CD4-positive, alpha-beta T cell treated with Interleukin-15 for 4 hours (primary cell): ENCODE measurements around the gene GPATCH2.

Source experiments
- DNase-seq: peaks from one replicate; pipeline ENCODE4 v3.0.0-alpha.2; 2020; ENCODE audit warnings: low spot score

GPATCH2 gene

DNA sequence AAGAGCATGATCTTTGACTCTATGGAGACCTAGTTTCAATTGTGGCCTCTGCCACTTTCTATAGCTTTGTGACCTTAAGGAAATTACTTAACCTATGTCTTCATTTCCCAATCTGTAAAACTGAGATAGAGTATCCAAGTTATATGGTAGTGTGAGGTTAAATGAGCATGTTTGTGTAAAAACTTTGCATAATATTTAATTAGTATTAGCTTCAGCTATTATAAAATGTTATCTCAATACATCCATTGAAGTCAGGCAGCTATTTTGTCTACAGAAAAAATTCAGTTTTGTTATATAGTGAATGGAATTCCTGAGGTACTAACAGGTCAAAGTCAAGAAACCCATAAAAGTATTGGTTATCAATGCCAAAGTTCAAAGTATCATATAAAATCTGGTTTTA, 53.6 kb downstream of the GPATCH2 start:
- no peak for DNase-seq

DNA sequence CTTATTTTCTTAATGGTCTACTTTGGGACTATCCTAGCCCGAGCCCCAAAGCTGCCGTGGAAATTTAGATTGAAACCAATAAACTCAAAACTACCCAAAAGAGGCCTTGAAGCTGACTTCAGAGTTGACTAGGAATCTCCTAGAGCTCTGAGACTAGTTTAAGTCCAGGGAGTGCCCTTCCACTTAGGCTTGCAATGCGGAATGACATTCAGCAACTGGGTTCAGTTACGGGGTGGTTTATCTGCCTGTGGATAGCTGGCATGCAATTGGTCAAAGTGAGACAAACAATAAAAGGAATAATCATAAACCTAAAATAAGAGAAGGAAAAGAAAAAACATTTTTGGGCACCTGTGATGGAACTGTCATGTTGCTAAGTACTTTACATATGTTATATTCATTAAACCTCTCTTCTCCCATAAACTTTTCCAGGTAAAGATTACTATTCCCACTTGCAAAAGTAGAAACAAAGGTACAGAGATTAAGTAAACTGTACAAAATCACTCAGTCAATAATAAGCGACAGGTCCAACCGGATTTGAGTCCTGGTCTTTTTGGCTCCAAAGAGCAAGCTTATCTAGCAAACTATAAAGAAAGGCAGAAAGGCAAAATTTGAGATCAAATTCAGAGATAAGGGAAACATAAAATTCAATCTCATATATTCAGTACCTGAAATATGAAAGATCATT, 56.5 kb downstream of the GPATCH2 start:
- DNase-seq = no peak

DNA sequence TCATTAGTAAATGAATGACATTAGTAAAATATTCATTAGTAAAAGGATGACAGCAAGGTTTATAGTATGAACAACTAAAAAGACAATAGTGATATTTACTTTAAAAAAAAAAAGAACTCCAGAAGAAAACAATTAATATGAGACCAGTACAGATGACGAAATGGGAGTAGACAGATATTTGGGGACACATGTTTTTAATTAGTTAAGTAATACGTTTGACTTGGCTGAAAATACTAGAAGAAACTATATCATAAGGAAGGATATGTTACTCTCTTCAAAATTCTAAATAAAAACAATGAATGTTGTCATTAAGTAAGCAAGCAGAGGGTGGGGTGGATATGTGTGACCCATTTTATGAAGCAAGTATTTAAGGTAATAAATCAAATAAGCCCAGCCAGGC, 61.9 kb downstream of the GPATCH2 start:
- DNase-seq = no peak

DNA sequence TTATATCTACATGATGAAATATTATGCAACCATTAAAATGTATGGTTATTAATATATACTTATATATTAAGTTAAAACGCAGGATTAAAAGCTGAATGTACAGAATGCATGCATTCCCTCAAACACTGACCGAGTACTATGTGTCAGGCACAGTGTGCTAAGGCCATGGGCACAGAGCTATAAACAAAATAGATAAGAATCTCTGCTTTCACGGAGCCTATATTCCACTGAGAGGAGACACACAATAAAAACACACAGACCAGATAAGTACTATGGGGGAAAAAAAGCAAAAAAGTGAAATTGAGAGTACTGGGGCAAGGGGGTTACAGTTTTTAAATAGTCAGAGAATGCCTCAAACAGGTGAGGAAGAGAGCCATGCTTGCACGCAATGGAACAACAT, 62.7 kb downstream of the GPATCH2 start:
- DNase-seq = no peak

DNA sequence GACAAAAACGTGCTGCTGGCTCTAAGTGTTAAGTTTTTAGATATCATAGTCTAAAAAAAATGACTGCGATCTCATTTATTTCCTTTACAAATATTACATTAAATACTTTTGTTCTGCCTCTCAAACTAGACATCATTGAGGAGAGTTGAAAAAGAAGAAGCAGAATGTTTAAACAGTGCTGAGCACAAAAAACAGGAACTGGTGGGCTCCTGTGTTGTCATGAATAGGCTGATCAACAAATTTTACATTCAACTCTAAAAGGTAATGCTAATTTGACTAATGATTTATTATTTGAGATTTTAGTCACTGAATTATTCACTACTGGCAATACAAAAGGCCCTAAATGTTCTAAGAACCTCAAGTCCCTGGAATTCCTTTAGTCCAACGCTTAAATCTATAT, 66.1 kb downstream of the GPATCH2 start:
- DNase-seq = no peak

DNA sequence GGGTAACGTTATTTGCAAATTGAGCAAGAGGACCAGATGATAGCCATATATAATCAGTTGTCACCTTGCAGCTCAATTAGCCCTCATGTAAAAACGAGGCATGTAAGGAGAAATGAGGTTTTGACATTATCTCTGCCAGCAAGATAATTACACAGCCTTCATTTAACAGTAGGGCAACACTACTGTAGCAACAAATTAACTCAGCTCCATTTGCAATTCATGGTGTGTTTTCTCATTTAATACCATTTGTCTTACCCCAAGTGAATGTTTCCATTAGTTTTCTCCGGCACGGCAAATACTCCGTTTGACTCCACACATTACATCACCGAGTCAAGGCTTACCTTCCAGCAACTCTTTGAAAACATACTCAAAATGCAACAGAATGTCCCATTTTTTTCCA, 66.7 kb downstream of the GPATCH2 start:
- no peak for DNase-seq

DNA sequence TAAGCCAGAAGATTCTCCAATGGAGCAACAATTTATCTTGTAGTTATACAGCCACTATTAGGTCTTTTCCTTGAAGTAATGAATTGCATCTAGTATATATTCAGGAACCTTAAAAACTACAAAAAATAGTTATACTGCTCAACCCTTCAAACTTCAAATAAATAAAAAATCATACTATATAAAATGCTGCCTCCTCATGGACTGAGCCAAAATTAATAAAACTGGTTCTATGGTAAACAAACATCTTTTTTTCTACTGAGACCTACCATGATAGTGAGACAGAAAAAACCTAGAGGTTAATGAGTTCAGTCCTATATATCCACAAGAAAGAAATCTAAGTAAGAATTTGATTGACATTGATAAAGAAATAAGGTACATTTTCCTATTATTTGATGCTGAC, 67.7 kb downstream of the GPATCH2 start:
- no peak for DNase-seq

DNA sequence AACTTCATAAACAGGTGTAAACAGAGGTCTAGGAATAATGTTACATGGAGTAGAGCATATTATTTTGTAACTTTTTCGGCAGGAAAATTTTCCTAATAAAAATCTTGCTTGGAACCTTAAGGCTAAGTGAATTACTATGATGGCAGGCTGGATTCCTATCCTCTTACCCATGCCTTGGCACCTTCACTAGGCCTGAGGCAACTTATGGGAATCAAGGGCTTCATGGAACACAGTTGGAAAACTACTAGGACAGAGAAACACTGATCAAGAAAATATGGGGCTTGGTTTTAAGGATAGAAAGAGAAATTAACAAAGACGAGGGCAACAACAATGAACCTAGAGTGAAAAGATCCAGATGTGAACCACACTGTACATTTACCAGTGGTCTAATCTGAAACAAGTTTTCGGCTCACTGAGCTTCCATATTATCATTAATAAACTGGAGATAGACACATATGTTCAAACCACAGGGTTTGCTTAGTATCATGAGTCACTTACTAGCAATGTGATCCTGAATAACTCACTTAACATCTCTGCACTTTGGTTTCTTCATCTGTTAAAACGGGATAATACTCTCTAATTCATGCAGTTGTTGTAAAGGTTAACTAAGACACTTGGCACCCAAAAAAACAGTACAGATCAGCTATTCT, 68.5 kb downstream of the GPATCH2 start:
- no peak for DNase-seq

DNA sequence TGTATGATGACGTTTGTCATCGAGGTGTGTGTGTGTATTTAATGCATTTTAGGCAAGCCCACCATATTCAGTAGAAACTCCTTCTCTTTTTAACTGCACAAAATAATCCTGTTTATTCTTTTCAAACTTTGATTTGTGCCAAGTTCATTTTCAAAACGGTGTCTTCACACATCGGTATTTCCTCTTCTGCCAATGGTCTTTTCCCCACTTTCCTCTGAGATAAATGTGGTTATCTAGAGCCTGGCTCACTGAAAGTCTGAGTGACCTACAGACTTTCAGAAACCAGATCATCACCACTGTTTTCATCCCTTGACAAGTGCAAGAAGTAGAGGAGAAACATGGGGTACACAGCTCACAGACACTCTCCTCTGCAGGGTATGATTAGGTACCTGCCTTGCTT, 69.4 kb downstream of the GPATCH2 start:
- DNase-seq = no peak

DNA sequence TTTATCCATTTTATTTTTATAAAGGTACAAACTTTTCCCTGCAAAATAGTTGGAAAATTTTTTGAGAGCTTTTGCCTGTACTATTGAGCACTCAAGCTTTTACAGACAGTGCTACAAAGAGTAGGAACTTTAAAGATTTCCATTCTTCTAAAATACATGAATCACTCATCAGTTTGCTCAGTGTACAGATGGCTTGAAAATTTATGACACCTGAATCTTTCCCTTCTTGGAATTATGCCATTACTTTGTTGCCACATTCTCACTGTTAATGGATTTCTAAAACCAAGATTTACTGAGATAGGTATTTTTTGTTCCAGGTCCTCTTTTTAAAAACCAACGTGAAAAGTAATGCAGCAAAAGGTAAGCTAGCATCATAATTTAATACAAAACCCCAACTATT, 76.0 kb downstream of the GPATCH2 start:
- DNase-seq = no peak

DNA sequence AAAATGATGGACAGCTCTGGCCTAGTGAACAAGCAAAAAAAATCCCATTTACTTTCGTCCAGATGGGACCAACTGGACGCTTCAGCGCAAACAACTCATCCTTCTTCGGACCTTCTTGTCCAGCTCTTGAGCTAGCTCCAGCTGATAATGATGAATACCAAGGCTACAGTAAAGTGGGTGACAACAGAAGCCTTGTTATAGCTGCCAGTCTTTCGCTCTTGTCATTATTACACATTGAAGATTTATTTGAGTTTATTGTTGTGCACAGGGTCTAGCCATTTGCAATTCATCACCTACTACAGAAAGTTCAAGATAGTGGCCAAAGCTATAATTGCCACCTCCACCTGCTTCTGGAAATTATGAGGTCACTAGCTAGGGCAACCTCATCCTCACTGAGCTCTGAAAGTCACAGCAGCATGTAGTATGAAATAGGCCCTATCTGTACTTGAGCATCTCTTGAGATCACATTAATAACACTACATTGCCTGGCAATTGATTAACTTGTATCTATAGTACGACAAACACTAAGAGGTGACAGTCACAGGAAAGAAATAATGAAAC, 76.9 kb downstream of the GPATCH2 start:
- no peak for DNase-seq

DNA sequence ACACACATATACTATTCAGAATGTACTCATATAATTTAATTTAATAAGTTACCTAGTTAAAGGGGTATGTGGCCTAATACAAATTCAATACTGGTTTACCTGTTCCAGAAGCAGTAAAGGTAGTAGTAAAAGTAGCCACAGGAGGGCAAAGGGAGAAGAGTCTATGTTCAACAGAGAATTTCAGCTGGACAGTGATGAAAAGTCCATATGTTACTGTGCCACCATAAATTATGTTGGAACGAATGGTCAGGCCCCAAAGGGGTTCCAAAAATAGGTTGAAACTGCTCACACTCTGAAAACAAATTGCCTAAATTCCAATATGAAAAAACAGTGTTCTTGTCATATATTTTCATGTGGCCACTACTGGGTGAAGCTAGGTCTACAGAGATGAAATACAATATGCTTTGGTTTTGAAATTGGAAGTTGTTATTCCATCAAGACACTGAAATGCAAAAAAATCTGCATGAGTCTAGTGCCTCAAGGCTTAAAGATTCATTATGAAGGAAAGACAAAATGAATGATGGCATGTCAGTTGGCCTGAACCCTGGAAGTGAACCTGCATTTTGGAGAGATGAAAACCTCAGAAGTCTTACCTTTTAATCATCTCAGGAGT, 78.4 kb downstream of the GPATCH2 start:
- DNase-seq = no peak

DNA sequence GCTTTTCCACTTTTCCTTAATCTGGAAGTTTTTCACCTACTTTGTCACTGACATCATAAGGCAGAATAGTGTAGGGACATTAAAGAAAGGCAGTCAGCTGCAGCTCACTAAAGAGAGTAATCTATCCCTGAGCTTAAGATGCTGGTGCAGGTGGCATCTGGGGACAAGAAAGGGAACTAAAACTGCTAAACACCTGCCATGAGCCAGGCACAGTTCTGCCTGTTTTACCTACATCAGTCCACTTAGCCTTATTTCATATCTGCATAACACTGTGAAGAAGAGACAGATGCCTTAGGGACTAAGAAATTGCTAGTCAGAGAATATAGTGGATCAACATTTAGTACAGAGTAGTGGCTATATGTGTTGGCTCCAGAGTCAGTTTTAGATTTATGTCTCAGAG, 88.1 kb downstream of the GPATCH2 start:
- DNase-seq = no peak

DNA sequence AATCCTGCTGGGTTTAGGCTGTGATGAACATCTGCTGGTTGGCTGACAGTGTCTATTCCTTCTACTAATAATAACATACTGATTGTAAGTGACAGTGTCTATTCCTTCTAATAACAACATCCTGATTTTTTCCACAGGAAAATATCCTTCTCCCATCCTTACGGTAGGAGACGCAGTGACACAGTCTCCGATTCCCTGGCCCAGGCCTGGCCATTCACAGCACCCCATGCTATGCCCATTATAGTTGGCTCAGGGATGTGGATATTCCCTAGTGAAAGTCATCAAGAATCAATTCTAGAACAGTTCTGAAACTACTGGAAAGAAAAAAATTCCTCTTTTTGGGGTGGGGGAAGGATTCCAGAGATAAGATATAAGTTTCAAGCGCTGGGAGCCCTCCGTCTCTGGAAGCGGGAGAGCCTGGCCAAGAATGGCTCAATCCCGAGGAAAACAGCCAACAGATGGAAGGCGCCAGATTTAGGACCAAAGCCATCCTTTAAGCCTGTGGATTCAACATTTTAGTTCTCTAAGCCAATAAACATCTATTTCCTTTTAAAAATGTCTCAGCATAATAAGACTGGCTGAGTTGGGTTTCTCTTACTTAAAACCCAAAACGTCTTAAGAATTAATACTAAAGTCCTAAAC, 88.6 kb downstream of the GPATCH2 start:
- no peak for DNase-seq

DNA sequence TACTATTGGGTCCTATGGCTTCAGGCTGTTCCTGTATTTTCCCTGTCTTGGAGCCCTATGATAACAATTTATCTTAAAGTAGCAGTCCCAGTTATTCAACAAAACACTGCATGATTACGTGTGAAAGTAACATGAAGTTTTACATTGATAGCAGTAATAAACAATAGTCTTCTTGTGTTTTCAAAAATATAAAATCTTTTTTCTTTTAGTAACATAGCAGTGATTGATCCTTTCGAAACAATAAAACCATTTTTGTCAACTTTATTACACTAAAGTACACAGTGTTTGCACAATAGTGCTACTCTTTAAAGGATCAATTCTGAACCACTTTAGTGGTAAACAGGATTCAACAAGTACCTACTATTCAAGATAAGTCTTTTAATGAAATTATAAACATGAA, 90.6 kb downstream of the GPATCH2 start:
- no peak for DNase-seq

DNA sequence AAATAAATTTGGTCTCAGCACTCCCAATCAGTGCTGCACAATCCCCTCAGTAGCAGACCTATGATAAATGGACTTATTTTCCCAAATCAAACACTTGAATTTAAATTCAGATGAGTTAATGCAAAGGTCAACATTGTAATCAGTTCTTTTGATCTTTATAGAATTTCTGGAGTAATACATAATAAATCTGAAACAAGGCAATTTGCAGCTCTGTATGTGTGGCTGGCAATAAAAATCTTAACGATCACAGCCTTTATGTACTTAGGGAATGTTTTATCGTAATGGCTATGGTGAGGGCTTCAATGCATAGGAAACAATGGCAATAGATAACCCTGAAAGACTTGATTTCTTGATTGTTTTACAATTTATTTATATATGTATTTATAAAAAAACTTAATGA, 91.4 kb downstream of the GPATCH2 start:
- no peak for DNase-seq

DNA sequence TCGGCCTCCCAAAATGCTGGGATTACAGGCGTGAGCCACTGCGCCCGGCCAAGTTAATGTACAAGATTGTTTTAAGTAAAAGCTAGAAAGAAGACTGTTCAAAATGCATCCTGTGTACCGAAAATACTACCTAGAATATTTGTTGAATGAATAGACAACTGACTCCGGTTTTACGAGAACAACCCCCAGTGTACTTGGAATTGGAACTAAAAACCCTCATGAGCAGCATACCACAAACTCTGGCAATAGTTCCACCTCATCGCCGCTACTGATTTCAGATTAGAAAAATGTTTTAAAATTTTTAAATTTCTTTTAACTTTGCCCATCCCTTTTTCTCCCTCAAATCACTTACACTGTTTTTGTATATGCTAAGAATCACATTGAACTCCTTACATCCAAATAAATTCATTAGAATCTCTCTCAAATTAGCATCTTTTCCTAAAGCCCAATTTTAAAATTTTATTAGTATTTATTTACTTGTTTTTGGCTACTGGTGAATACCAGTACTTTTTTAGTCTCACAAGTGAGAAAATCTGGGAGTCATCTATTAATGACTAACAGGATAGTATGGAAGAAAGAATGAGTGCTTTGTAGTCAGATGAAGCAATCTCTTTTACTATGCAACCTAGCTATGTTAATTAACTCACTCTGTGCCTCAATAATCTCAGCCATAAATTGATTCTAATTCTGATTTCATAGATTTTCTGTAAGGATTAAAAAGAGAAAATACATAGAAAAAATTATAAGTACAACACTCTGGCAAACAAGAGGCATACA, 95.1 kb downstream of the GPATCH2 start:
- no peak for DNase-seq

DNA sequence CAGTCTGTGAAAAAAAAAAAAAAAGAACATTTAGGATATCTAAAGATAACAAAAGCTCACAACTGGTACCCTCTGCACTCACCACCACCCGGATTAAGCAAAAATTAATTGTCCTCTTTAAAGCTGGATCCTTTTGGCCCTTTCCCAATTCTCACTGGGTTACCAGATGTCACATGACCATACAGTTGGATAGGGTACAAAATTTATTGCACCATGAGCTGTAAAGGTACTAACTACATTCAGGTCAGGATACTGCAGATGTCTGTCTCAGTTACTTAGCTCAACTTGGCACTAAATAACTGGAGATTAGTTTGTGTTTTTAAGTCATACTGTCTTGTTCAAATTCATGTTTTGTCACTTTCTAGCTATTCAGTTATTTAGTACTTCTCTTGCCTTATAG, 96.3 kb downstream of the GPATCH2 start:
- no peak for DNase-seq

DNA sequence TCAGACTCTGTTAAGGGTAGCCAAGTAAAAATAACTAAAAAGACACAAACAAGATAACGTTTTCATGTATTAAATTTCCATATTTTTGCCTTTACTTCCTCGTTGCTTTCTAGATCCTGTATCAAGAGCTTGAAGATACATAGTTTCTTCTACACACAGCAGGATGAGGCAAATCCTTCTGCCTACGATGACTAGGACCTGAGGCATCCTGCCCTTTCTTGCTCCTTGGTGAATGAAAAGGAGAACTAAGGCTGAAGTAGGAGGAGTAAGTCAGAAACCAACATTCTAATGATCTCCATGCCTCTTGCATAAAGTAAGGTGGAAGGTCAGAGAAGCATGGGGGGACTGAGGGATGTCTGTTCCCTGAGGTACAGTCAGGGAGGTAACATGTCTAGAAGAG, 102.6 kb downstream of the GPATCH2 start:
- DNase-seq = no peak

DNA sequence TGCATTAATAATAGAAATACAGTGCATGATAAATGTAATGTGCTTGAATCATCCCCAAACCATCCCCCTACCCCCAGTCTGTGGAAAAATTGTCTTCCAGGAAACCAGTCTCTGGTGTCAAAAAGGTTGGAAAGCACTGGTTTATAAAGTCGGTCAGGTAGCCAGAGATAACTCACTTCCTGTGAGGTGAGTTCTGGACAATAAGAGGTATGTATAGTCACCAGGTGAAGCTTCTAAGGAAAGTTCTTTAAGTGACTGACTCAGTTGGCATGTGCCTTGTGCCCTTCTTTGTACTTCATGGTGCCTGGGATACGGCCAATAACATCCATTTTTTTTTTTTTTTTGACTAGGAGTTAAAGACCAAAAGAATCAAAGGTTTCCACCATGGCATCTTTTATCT, 103.7 kb downstream of the GPATCH2 start:
- no peak for DNase-seq

DNA sequence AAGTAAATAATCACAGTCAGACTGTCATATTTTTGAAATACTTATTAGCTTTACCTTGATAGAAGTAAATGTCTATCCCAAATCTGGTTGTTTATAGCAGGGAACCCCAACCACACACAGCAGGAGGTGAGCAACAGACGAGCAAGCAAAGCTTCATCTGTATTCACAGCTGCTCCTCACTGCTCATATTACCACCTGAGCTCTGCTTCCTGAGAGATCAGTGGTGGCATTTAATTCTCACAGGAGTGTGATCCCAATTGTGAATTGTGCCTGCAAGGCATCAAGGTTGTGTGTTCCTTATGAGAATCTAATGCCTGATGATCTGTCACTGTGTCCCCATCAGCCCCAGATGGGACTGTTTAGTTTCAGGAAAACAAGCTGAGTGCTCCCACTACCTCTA, 104.3 kb downstream of the GPATCH2 start:
- DNase-seq = no peak
